ENCODE results near the gene GABBR1. TPM values are rescaled to one million over a fixed set of nuclear protein-coding genes. Genes with fewer than 3 reads are reported as not detected.

Gene GABBR1
- total RNA-seq, 4 donors from 2014 or later: 55.3 to 89.6 (median 70.5) TPM

DNA sequence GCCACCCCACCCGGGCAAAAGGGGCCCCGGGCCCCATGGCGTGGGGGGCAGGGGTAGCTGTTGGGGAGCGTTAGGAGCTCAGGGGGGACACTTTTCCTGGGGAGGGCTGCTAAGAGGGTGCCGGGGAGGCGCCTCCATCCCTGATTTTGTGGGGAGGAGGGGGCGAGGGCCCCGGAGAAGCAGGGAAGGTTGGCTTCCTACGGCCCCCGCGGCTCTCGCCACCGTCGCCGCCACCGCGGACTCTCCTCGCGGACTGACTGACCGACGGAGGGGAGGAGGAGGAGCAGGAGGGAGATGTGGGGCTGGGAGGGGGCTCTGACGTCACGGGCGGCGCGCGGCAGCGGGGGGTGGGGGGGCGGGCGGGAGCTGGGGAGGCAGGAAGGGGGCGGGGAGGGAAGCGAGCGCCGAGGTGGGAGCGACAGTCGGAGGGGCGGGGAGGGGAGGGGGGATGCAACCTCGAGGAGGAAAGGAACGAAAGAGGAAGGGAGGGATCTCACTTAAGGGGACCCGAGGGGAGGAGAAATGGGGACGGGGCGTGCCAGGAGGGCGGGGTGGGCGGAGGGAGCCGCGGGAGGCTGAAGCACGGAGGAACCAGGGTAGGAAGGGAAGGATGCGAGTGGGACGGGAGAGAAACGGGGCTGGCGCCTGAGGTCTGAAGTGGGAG is 5.1 kb downstream of the GABBR1 start:
- Histone ChIP-seq H3K4me3 (peak overlapping the region; percentile 53 to 70 (median 60)), H3K4me1 (peaks cover 0 to 44% (median 20%) of the 10 kb centered on the region in 4 donors), H3K27me3 (no peaks in the 10 kb centered on the region), H3K27ac (peak overlapping the region; percentile 74 to 86 (median 80)), H3K9me3 (no peaks in the 10 kb centered on the region), H3K36me3 (peaks cover 0 to 11% (median 0%) of the 10 kb centered on the region in 3 donors)
- TF ChIP-seq, protein P1, sequence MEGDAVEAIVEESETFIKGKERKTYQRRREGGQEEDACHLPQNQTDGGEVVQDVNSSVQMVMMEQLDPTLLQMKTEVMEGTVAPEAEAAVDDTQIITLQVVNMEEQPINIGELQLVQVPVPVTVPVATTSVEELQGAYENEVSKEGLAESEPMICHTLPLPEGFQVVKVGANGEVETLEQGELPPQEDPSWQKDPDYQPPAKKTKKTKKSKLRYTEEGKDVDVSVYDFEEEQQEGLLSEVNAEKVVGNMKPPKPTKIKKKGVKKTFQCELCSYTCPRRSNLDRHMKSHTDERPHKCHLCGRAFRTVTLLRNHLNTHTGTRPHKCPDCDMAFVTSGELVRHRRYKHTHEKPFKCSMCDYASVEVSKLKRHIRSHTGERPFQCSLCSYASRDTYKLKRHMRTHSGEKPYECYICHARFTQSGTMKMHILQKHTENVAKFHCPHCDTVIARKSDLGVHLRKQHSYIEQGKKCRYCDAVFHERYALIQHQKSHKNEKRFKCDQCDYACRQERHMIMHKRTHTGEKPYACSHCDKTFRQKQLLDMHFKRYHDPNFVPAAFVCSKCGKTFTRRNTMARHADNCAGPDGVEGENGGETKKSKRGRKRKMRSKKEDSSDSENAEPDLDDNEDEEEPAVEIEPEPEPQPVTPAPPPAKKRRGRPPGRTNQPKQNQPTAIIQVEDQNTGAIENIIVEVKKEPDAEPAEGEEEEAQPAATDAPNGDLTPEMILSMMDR (IDR thresholded peaks at IDR 0.05): peak in 1 of 5 experiments; percentile 11
- TF ChIP-seq POLR2A (IDR thresholded peaks at IDR 0.05) (peak; percentile 40 to 77), EP300 (IDR thresholded peaks at IDR 0.05) (peak in 1 of 2 donors; percentile 87)
- peak; percentile 30 to 60 for DNase-seq (ENCODE audit: low spot score in 2 of 2)
- 1% methylated on average over 39 to 45 of the region's 51 CpGs for WGBS, 2 donors

DNA sequence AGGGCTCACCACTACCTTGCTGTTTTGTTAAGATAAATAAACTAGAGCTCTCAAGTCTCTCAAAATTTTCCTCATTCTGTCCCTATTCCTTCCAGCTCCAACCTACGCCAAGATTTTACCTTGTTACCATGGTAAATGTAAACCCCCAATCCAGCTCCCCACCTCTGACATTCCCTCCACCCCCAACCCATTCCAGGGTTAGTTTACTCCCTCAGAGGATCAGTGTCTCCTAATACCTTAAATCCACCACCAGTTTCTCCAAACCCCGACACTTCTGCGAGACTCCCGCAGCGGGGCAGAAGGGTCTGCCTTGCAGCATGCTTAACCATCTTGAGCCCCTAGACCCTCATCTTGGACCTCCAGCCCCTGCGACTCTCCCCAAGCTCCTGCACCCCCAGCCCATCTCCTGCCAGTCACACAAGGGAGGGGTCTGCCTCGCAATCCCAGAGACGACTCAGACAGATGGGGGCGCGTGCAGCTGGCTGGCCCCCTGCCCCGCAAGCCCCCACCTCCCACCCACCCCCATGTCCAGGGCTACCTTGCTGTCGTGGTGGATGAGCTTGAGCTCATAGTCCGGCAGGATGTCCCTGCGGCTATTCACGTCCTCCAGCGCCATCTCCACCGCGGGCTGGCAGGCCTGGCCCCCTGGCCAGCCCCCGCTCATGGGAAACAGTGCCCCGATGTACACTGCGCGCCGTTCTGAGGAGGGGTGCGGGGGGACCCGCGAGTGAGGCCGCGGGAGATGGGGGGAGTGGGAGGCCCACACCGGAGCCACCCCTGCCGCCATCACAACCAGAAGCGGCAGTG is 5.8 kb downstream of the GABBR1 start:
- WGBS, 2 donors: 16 to 23% methylated on average over 21 to 29 of the region's 31 CpGs
- Histone ChIP-seq H3K4me3 (peak overlapping the region; percentile 53 to 70 (median 60)), H3K9me3 (no peaks in the 10 kb centered on the region), H3K36me3 (peaks cover 0 to 18% (median 0%) of the 10 kb centered on the region in 3 donors), H3K4me1 (peaks cover 0 to 41% (median 19%) of the 10 kb centered on the region in 4 donors), H3K27me3 (no peaks in the 10 kb centered on the region), H3K27ac (peak overlapping the region; percentile 74 to 85 (median 78))
- DNase-seq (ENCODE audit: low spot score in 2 of 2): no peak
- no peak for TF ChIP-seq POLR2A (IDR thresholded peaks at IDR 0.05)
- no peak for TF ChIP-seq EP300 (IDR thresholded peaks at IDR 0.05)
- TF ChIP-seq, protein P1 (IDR thresholded peaks at IDR 0.05): no peak

DNA sequence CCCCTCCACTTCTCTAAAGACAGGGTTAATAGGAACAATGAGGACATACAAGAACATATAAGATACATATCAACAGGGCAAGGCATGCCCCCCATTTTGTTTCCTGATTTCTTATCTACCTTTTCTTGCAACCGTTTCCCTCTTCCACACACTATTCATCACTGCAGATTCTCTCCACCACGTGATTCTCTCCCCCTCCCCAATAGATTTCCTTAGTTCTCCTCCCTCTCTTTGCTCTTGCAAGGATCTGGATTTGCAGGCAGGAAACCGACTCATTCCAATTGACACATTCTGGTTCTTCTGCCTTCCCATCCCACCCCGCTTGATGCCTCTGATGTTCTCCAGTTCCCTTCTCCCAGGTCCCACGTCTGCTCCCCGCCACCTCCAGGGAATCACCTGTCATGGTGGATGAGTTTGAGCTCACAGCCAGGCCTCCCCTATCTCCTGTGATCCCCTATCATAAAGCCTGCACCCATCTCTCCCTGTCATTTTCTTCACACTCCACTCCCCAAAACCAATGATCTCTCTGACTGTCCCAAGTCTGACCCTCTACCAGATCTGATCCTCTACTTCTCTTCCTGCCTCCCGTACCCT is 7.5 kb downstream of the GABBR1 start:
- no peak overlapping the region for H3K27ac ChIP-seq

DNA sequence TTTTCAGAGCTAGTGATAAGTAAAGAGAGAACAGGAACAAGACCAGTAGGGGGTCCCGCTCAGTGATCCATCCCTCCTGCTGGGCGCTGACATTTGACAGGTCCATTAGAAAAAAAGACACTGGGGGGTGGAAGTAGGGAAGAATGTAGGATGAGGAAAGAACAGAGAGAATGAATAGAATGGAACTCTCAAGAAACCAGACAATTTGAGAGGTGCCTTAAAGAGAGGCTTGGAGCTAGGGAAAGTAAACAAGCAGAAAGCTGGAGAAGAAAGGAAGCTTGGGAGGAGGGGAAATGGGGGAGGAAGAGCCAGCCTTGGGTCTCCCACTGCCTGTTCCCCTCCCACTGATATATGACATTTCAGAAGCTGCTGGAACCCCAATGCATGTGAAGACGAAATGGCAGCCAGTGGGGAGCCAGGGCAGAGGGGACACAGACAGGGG is 8.4 kb downstream of the GABBR1 start:
- Histone ChIP-seq H3K4me1 (peaks cover 0 to 22% (median 14%) of the 10 kb centered on the region in 4 donors), H3K27ac (no peak overlapping the region), H3K9me3 (no peaks in the 10 kb centered on the region), H3K4me3 (no peak overlapping the region), H3K27me3 (no peaks in the 10 kb centered on the region), H3K36me3 (peaks cover 0 to 44% (median 0%) of the 10 kb centered on the region in 3 donors)
- 69 to 77% methylated on average over 3 of the region's 3 CpGs for WGBS, 2 donors
- TF ChIP-seq, protein P1 (IDR thresholded peaks at IDR 0.05): no peak
- TF ChIP-seq EP300 (IDR thresholded peaks at IDR 0.05): no peak
- no peak for TF ChIP-seq POLR2A (IDR thresholded peaks at IDR 0.05)
- no peak for DNase-seq (ENCODE audit: low spot score in 2 of 2)

More for the DNA sequence above, 7.5 kb downstream of the GABBR1 start:
- Histone ChIP-seq H3K27me3 (no peaks in the 10 kb centered on the region), H3K9me3 (no peaks in the 10 kb centered on the region), H3K36me3 (peaks cover 0 to 35% (median 0%) of the 10 kb centered on the region in 3 donors), H3K4me3 (no peak overlapping the region), H3K4me1 (peaks cover 0 to 28% (median 15%) of the 10 kb centered on the region in 4 donors)
- TF ChIP-seq POLR2A (IDR thresholded peaks at IDR 0.05) (no peak), EP300 (IDR thresholded peaks at IDR 0.05) (no peak)
- TF ChIP-seq, protein P1 (IDR thresholded peaks at IDR 0.05): no peak
- no peak for DNase-seq (ENCODE audit: low spot score in 2 of 2)
- 62 to 65% methylated on average over 7 of the region's 7 CpGs for WGBS, 2 donors

All from tibial nerve (tissue), 4 donors.